NT2/D1 (cell line): ENCODE measurements around the gene VSTM1.

Source experiments
- SUZ12 ChIP-seq: IDR thresholded peaks from 2 replicates; pipeline ENCODE4 v1.6.1; 2011; ENCODE audit not compliant: insufficient read length, insufficient read depth; ENCODE audit errors: extremely low read depth
- YY1 ChIP-seq: IDR thresholded peaks from 2 replicates; pipeline ENCODE4 v1.6.1; 2011; ENCODE audit not compliant: insufficient read length, insufficient read depth

GRCh38 chr19:54063350-54064116 lies at the start of gene VSTM1:
- TF ChIP-seq YY1 = no peak
- TF ChIP-seq SUZ12 = no peak
